IMR-90 (cell line): Measurements from ENCODE around the gene DIP2A. TPM values are rescaled to one million over a fixed set of nuclear protein-coding genes. Genes with fewer than 3 reads are reported as not detected.

Experiments
- ATAC-seq: fragments of 200-7000 bp; cut with Tn5 transposase; 2 replicates; pipeline ENCODE4 v1.9.1; 2020; ENCODE audit warnings: low read depth, mild to moderate bottlenecking, moderate library complexity
- BruUV-seq: library from RNA; stranded (reverse); fragments of 400-500 nt; replicated peaks from 2 replicates; lab custom pipeline; 2021; lab: Mats Ljungman, UMichigan
- CTCF ChIA-PET: fragments of 300-600 bp; formaldehyde crosslinking; extraction: SDS; loops from one replicate; lab custom pipeline; 2021; ENCODE audit warnings: antibody characterized with exemption; lab: Yijun Ruan, JAX
- POLR2A ChIA-PET: fragments of 300-600 bp; sonication (Branson Sonifier 250); formaldehyde crosslinking; loops from one replicate; lab custom pipeline; 2022; ENCODE audit warnings: antibody characterized with exemption; ENCODE audit not compliant: unreplicated experiment; lab: Charles Lee
- DNase-seq: peaks from one replicate; pipeline ENCODE4 v3.0.0; 2013
- H2AFZ ChIP-seq: replicated peaks from 2 replicates; pipeline ENCODE3; 2013; ENCODE audit warnings: low read length, mild to moderate bottlenecking; ENCODE audit not compliant: poor library complexity
- H2AK5ac ChIP-seq: 2 replicates; pipeline ENCODE4 v1.6.1; 2013; ENCODE audit warnings: low read depth, low read length, inconsistent platforms
- H2AK9ac ChIP-seq: replicated peaks from 2 replicates; pipeline ENCODE3; 2013; ENCODE audit warnings: mild to moderate bottlenecking, low read depth, low read length, moderate library complexity; ENCODE audit not compliant: poor library complexity
- H2BK120ac ChIP-seq: 2 replicates; pipeline ENCODE4 v1.6.1; 2013; ENCODE audit warnings: low read depth, low read length, inconsistent platforms
- H2BK15ac ChIP-seq: 3 replicates; pipeline ENCODE4 v1.6.1; 2013; ENCODE audit warnings: low read depth, low read length, inconsistent platforms
- H2BK20ac ChIP-seq: 2 replicates; pipeline ENCODE4 v1.6.1; 2013; ENCODE audit warnings: low read depth, mild to moderate bottlenecking, inconsistent platforms, low read length, moderate library complexity
- H2BK5ac ChIP-seq: 2 replicates; pipeline ENCODE4 v1.6.1; 2013; ENCODE audit warnings: mild to moderate bottlenecking, low read depth, low read length, inconsistent platforms; ENCODE audit not compliant: poor library complexity, severe bottlenecking
- H3K14ac ChIP-seq: replicated peaks from 2 replicates; pipeline ENCODE4 v1.6.1; 2013; ENCODE audit warnings: low read depth, low read length, inconsistent platforms
- H3K18ac ChIP-seq: 2 replicates; pipeline ENCODE4 v1.6.1; 2013; ENCODE audit warnings: low read depth, low read length, control low read depth
- H3K23ac ChIP-seq: 2 replicates; pipeline ENCODE4 v1.6.1; 2013; ENCODE audit warnings: low read depth, low read length, inconsistent platforms
- H3K27ac ChIP-seq: 2 replicates; pipeline ENCODE4 v1.5.1; 2013; ENCODE audit warnings: mild to moderate bottlenecking, control low read depth, low read length; ENCODE audit not compliant: insufficient read depth
- H3K27me3 ChIP-seq: 2 replicates; pipeline ENCODE4 v1.6.1; 2013; ENCODE audit warnings: low read length; ENCODE audit not compliant: control insufficient read depth, insufficient read depth
- H3K36me3 ChIP-seq: 2 replicates; pipeline ENCODE4 v1.6.1; 2013; ENCODE audit warnings: low read length, mixed read lengths; ENCODE audit not compliant: control insufficient read depth, insufficient read depth
- H3K4ac ChIP-seq: 2 replicates; pipeline ENCODE4 v1.6.1; 2013; ENCODE audit warnings: low read depth, low read length, inconsistent platforms
- H3K4me1 ChIP-seq: 2 replicates; pipeline ENCODE4 v1.6.1; 2013; ENCODE audit warnings: low read length, mixed read lengths; ENCODE audit not compliant: control insufficient read depth, insufficient read depth
- H3K4me2 ChIP-seq: 2 replicates; pipeline ENCODE4 v1.6.1; 2013; ENCODE audit warnings: low read depth, mild to moderate bottlenecking, control low read depth, low read length, moderate library complexity
- H3K4me3 ChIP-seq: 2 replicates; pipeline ENCODE4 v1.5.1; 2013; ENCODE audit warnings: low read depth, mild to moderate bottlenecking, control low read depth, low read length, moderate library complexity; ENCODE audit not compliant: insufficient read depth
- H3K56ac ChIP-seq: 2 replicates; pipeline ENCODE4 v1.6.1; 2013; ENCODE audit warnings: low read length, inconsistent platforms; ENCODE audit not compliant: insufficient read depth; ENCODE audit errors: extremely low read depth
- H3K79me1 ChIP-seq, 2 experiments: 2 replicates each; pipeline ENCODE4 v1.6.1; 2013; ENCODE audit warnings: low read length in 2 of 2, inconsistent platforms in 1 of 2, low read depth in 1 of 2
- H3K9ac ChIP-seq: 2 replicates; pipeline ENCODE4 v1.6.1; 2013; ENCODE audit warnings: low read depth, low read length, control low read depth
- H3K9me1 ChIP-seq: 2 replicates; pipeline ENCODE4 v1.6.1; 2013; ENCODE audit warnings: low read length, inconsistent platforms; ENCODE audit not compliant: insufficient read depth
- H3K9me3 ChIP-seq: 2 replicates; pipeline ENCODE4 v1.6.1; 2013; ENCODE audit warnings: low read length; ENCODE audit not compliant: control insufficient read depth, insufficient read depth
- H4K20me1 ChIP-seq: 2 replicates; pipeline ENCODE4 v1.6.1; 2013; ENCODE audit warnings: low read length, inconsistent platforms; ENCODE audit not compliant: insufficient read depth
- H4K5ac ChIP-seq: 2 replicates; pipeline ENCODE4 v1.6.1; 2013; ENCODE audit warnings: mild to moderate bottlenecking, low read depth, low read length, control low read depth
- H4K8ac ChIP-seq, 2 experiments: 2 replicates each; pipeline ENCODE4 v1.6.1; 2013; ENCODE audit warnings: low read depth in 2 of 2, low read length in 2 of 2, control low read depth in 1 of 2, inconsistent platforms in 1 of 2
- H4K91ac ChIP-seq: 2 replicates; pipeline ENCODE4 v1.6.1; 2013; ENCODE audit warnings: low read depth, low read length, inconsistent platforms; ENCODE audit not compliant: insufficient read depth
- RFX5 ChIP-seq: IDR thresholded peaks from 2 replicates; pipeline ENCODE4 v1.8.0; 2012; ENCODE audit warnings: low read depth, mild to moderate bottlenecking, low read length, moderate library complexity
- WGBS, 2 experiments: methylation state at CpG; one replicate each; pipeline versions ENCODE4 v1.1.5 to v1.1.7; 2013; ENCODE audit warnings: missing lambda C conversion rate in 2 of 2; ENCODE audit not compliant: insufficient read length in 1 of 2; ENCODE audit errors: extremely low coverage in 2 of 2; 5-methylcytosine and 5-hydroxymethylcytosine counted together
- dilution Hi-C: fragments of 300-500 bp; cut with HindIII; formaldehyde crosslinking; loops from one replicate; pipeline ENCODE4 v1.14.3; 2018; ENCODE audit warnings: low sequenced_read_pairs; ENCODE audit not compliant: unreplicated experiment
- in situ Hi-C: fragments of 300-500 bp; cut with MboI; formaldehyde crosslinking; loops from 3 replicates; pipeline ENCODE4 v1.14.3; 2019; ENCODE audit warnings: low sequenced_read_pairs, inconsistent platforms, mixed read lengths
- intact Hi-C: fragments of 100-400 bp; cut with micrococcal nuclease; formaldehyde crosslinking; loops from 2 replicates; pipeline ENCODE4 v1.10.0; 2022
- polyA plus RNA-seq, 3 experiments: library from polyadenylated mRNA; depleted of rRNA; stranded (reverse); fragments of >200 nt; gene quantifications; 2 replicates each; pipeline ENCODE4 v1.2.3, GENCODE V29; 2012; ENCODE audit warnings: low replicate concordance in 1 of 3
- total RNA-seq: library from RNA; depleted of rRNA; stranded (reverse); fragments of >200 nt; gene quantifications from 2 replicates; pipeline ENCODE4 v1.2.3, GENCODE V29; 2012
- TF ChIP-seq, protein P1 (sequence below): conservative IDR thresholded peaks from 2 replicates; pipeline ENCODE4 v1.5.1; 2012; ENCODE audit warnings: mild to moderate bottlenecking, low read depth, low read length, improper control_type of control experiment

DIP2A gene
- total and polyA plus RNA-seq, 2 of the 4 experiments (the other 2 are of a cell fraction) = 17.9 to 24.3 TPM

GRCh38 chr21:46491553-46491952 lies 32.9 kb downstream of the DIP2A start:
- Histone ChIP-seq H2AK9ac (peak overlapping the region; percentile 66), H3K9me1 (peaks cover 5% of the 10 kb centered on the region; the same call in 1 of the 2 replicates), H4K5ac (no peak overlapping the region), H3K23ac (no peak overlapping the region), H3K4me2 (no peak overlapping the region), H2AFZ (no peak overlapping the region), H2AK5ac (no peak overlapping the region), H3K14ac (no peak overlapping the region), H3K79me1 (peaks cover 22 to 42% of the 10 kb centered on the region in 2 experiments), H4K20me1 (no peaks in the 10 kb centered on the region), H2BK20ac (no peak overlapping the region), H2BK15ac (no peak overlapping the region), H3K4me1 (no peaks in the 10 kb centered on the region), H3K27me3 (no peaks in the 10 kb centered on the region), H3K18ac (no peak overlapping the region), H3K9ac (no peak overlapping the region), H4K8ac (no peak overlapping the region), H3K36me3 (peaks cover 12% of the 10 kb centered on the region), H3K27ac (no peak overlapping the region), H2BK120ac (no peak overlapping the region), H3K9me3 (no peaks in the 10 kb centered on the region; the same call in 1 of the 2 replicates), H3K56ac (no peak overlapping the region), H3K4me3 (no peak overlapping the region), H3K4ac (no peak overlapping the region), H4K91ac (no peak overlapping the region), H2BK5ac (no peak overlapping the region)
- no TSS peak for BruUV-seq
- in situ Hi-C loops = no loop called here
- no peak for TF ChIP-seq RFX5
- TF ChIP-seq, protein P1, sequence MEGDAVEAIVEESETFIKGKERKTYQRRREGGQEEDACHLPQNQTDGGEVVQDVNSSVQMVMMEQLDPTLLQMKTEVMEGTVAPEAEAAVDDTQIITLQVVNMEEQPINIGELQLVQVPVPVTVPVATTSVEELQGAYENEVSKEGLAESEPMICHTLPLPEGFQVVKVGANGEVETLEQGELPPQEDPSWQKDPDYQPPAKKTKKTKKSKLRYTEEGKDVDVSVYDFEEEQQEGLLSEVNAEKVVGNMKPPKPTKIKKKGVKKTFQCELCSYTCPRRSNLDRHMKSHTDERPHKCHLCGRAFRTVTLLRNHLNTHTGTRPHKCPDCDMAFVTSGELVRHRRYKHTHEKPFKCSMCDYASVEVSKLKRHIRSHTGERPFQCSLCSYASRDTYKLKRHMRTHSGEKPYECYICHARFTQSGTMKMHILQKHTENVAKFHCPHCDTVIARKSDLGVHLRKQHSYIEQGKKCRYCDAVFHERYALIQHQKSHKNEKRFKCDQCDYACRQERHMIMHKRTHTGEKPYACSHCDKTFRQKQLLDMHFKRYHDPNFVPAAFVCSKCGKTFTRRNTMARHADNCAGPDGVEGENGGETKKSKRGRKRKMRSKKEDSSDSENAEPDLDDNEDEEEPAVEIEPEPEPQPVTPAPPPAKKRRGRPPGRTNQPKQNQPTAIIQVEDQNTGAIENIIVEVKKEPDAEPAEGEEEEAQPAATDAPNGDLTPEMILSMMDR = no peak
- ChIA-PET CTCF (no interaction called here), POLR2A (no interaction called here)
- WGBS, 2 experiments = no CpG with 5 or more reads among the region's 3 CpGs
- ATAC-seq = no peak
- intact Hi-C loops = no loop called here
- no peak for DNase-seq
- dilution Hi-C loops = no loop called here
